Central memory CD4-positive, alpha-beta T cell (primary cell): Measurements from ENCODE around the gene PSMB1.
"Not testable (repeated sequence)": the region's sequence is repeated elsewhere in the genome, so short reads cannot be mapped to it uniquely, and the experiment has no call there.

ENCODE experiments used
- DNase-seq: peaks from one replicate; pipeline ENCODE4 v3.0.0; 2022

The PSMB1 gene

GRCh38 chr6:170502268-170502667 lies 50.8 kb downstream of the PSMB1 start:
- not testable (repeated sequence) for DNase-seq

DNA sequence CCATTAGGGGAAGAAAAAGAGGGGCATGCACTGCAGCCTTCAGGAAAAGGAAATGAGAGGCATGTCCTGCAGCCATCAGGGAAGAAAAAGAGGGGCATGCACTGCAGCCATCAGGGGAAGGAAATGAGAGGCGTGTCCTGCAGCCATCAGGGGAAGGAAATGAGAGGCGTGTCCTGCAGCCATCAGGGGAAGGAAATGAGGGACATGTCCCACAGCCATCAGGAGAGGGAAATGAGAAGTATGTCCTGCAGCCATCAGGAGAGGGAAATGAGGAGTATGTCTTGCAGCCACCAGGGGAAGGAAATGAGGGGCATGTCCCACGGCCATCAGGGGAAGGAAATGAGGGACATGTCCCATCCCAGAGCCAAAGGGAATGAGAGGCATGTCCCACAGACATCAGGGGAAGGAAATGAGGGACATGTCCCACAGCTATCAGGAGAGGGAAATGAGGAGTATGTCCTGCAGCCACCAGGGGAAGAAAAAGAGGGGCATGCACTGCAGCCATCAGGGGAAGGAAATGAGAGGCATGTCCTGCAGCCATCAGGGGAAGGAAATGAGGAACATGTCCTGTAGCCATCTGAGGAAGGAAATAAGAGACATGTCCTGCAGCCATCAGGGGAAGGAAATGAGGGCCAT lies 52.0 kb downstream of the PSMB1 start:
- no peak for DNase-seq

DNA sequence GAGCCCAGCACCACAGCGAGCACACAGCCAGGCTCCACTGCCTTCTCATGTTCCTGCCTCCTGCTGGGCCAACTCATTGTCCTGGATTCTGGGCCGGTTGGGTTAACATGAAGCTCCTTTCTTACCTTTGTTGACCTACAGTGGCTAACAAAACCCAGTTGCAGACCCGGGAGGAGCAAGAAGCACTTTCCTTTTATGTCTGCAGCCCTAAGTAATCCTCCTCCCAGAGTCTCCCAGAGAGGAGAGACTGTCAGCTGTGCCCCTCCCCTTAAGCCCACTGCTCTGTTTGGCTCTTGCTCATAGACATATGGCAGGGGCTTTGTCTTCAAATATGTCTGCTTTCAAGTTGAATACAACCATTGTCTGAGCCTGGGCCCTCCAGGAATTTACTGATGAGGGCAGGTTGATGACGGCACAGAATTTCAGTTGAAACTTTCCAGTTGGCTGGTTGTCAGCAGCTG lies 55.2 kb downstream of the PSMB1 start:
- no peak for DNase-seq

- no peak for DNase-seq
Measured at GRCh38 chr6:170493354-170493753, 59.8 kb downstream of the PSMB1 start.

DNA sequence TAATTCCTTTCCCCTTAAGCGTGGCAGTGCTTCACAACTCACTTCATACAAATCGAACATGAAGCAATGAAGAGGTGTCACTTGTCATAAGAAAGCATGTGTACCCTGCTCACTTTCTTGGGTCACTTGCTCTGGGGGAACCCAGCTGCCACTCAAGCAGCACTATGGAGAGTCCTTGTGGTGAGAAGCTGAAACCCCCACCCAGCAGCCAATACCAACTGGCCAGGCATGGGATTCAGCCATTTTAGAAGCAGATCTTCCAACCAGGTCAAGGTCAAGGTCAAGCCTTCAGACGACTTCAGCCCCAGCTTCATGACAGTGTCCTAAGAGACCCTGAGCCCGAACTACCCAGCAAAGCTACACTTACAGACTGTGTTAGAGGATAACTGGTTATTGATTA lies 62.8 kb downstream of the PSMB1 start:
- no peak for DNase-seq

GRCh38 chr6:170489836-170490235 lies 63.3 kb downstream of the PSMB1 start:
- DNase-seq = no peak

DNA sequence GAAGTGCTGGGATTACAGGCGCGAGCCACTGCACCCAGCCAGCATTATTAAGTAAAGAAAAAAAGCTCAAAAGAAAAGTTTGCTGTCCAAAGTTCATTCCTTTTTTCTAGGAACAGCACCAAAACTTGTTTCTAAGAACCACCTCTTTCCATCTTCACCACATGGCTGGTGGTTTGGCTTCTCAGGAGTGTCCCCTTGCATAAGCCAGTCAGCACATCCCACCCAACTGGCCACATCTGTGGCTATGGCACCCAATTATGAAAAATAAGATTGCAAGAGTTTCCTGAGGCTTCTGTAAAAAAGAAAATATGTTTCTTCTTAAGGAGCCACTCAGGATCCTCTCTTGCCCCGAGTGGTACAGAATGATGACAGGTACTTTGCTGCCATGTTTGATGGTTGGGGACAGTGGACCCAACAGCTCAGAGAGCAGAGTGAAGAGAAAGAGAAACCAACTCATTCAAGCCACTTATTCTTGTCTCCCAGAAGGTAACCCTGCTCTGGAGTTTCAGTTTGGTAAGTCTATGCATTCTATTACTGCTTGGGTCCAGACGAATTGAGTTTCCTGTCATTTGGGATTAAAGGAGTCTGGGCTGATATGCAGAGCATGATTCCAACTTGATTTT lies 65.3 kb downstream of the PSMB1 start:
- DNase-seq = no peak

DNA sequence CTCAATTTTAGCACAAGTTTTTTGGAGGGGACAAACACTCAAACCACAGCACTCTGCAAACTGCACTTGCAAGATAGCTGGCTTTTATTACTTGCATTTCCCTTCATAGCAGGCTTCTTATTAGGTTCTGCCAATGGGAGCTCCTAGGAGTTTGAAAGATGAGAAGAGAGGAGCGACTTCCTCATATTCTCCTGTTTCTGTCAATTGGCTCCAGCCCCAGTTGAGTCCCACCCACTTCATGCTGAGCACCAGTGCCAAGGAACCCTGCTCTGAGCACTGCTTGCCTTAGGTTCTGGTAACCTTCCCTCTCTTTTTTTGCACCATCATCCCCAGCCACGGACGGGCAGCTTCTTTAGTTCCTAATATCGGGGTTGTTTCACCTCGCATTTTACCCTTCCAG lies 67.9 kb downstream of the PSMB1 start:
- DNase-seq = no peak
